GM18505 (cell line): Measurements from ENCODE around the gene WDR64.

Source experiments
- ATAC-seq: cut with Tn5 transposase; IDR thresholded peaks from one replicate; pipeline ENCODE4 v1.9.1; 2021; ENCODE audit not compliant: unreplicated experiment
- POLR2A ChIP-seq: IDR thresholded peaks from 4 replicates; pipeline ENCODE4 v1.6.1; 2011; ENCODE audit warnings: borderline replicate concordance; ENCODE audit not compliant: insufficient read depth, insufficient read length; ENCODE audit errors: extremely low read depth

WDR64 gene

GRCh38 chr1:241847796-241848685, 196.0 kb downstream of the WDR64 start, which contains the start of gene EXO1:
TSS of gene EXO1 (plus strand) at chr1:241848204. CDS start at chr1:241850426, 2,222 bp downstream.
- ATAC-seq, result peak; percentile 96
- TF ChIP-seq POLR2A, result peak; percentile 81

- no peak for TF ChIP-seq POLR2A
- ATAC-seq, result no peak
Measured at GRCh38 chr1:241848686-241849344, 196.7 kb downstream of the WDR64 start.

- ATAC-seq, result no peak
- no peak for TF ChIP-seq POLR2A
Measured at GRCh38 chr1:241849345-241849695, 197.2 kb downstream of the WDR64 start.
